Gastroesophageal sphincter (tissue), 4 donors: ENCODE measurements around the gene CCR4. TPM values are rescaled to one million over a fixed set of nuclear protein-coding genes. Genes with fewer than 3 reads are reported as not detected.
A peak's percentile ranks its signal among the peaks of the same experiment; 100 is the strongest.
"Not testable (repeated sequence)": the region's sequence is repeated elsewhere in the genome, so short reads cannot be mapped to it uniquely, and the experiment has no call there.

ENCODE experiments used
- ATAC-seq: fragments of 150-250 bp; one replicate; pipeline ENCODE4 v1.9.1; 2016; ENCODE audit warnings: mild to moderate bottlenecking, moderate library complexity
- H3K27ac ChIP-seq, 4 donors: fragments of 200-600 bp; sonication (generic) in 3 of 4; 1 replicate in 3 of 4; 2 replicates in 1 of 4; pipeline ENCODE4 v1.5.1; 2016 to 2019
- H3K27me3 ChIP-seq: fragments of 200-600 bp; sonication (generic); one replicate; pipeline ENCODE4 v1.5.1; 2019
- H3K36me3 ChIP-seq, 2 donors: fragments of 200-600 bp; sonication (generic); one replicate each; pipeline ENCODE4 v1.5.1; 2019; ENCODE audit warnings: control low read depth in 1 of 2
- H3K4me1 ChIP-seq, 3 donors: fragments of 200-600 bp; sonication (generic); 1 replicate in 2 of 3; 2 replicates in 1 of 3; pipeline ENCODE4 v1.5.1; 2016 to 2019; ENCODE audit warnings: control low read depth in 2 of 3
- H3K4me3 ChIP-seq, 2 donors: fragments of 200-600 bp; sonication (generic); one replicate each; pipeline ENCODE4 v1.5.1; 2019; ENCODE audit warnings: mild to moderate bottlenecking in 1 of 2, moderate library complexity in 1 of 2
- H3K9me3 ChIP-seq, 3 donors: fragments of 200-600 bp; sonication (generic); one replicate each; pipeline ENCODE4 v1.5.1; 2017 to 2019; ENCODE audit warnings: control low read depth in 2 of 3
- CTCF ChIP-seq, 4 experiments: fragments of 200-600 bp in 2 of 4; fragments of 450-650 bp in 2 of 4; sonication (generic) in 1 of 4; IDR thresholded peaks; one replicate each; pipeline ENCODE4 v1.5.1; 2017 to 2019; ENCODE audit warnings: antibody characterized with exemption in 4 of 4, mild to moderate bottlenecking in 2 of 4, moderate library complexity in 2 of 4
- EP300 ChIP-seq: sonication (generic); formaldehyde crosslinking; IDR thresholded peaks from one replicate; pipeline ENCODE4 v1.6.1; 2017; ENCODE audit warnings: antibody characterized with exemption, mild to moderate bottlenecking
- POLR2A ChIP-seq, 2 donors: fragments of 450-650 bp; IDR thresholded peaks; one replicate each; pipeline ENCODE4 v1.6.1; 2017; ENCODE audit warnings: antibody characterized with exemption in 2 of 2, mild to moderate bottlenecking in 2 of 2, moderate library complexity in 1 of 2
- POLR2AphosphoS5 ChIP-seq: sonication (generic); formaldehyde crosslinking; IDR thresholded peaks from one replicate; pipeline ENCODE4 v1.6.1; 2017; ENCODE audit warnings: antibody characterized with exemption
- WGBS, 2 donors: methylation state at CpG; one replicate each; pipeline ENCODE4 v1.1.5; 2018; ENCODE audit warnings: low coverage in 1 of 2; 5-methylcytosine and 5-hydroxymethylcytosine counted together
- total RNA-seq, 4 donors: library from RNA; depleted of rRNA; stranded (reverse); fragments of >200 nt; gene quantifications; one replicate each; pipeline ENCODE4 v1.1.0, GENCODE V29; 2016

CCR4 gene
- not detected for total RNA-seq

GRCh38 chr3:32951410-32951811 lies at the start of gene CCR4:
Gene CCR4 (plus strand): TSS chr3:32951644. CDS start chr3:32953423, 1,779 bp downstream.
- 45 to 67% methylated on average over 1 to 8 of the region's 9 CpGs for WGBS, 2 donors
- Histone ChIP-seq H3K9me3 (no peaks in the 10 kb centered on the region), H3K27ac (no peak within 1 kb of the TSS), H3K4me3 (no peak within 1 kb of the TSS), H3K36me3 (no peaks in the 10 kb centered on the region), H3K27me3 (no peaks in the 10 kb centered on the region), H3K4me1 (peaks cover 0 to 1% (median 0%) of the 10 kb centered on the region in 3 donors)
- TF ChIP-seq POLR2A (IDR thresholded peaks at IDR 0.05) (no peak), POLR2AphosphoS5 (no peak), EP300 (no peak), CTCF (IDR thresholded peaks at IDR 0.05) (no peak)
- no peak for ATAC-seq

GRCh38 chr3:32902887-32903371 lies 48.5 kb upstream of the CCR4 start:
- 40 to 76% methylated on average over 1 to 5 of the region's 31 CpGs for WGBS, 2 donors
- not testable (repeated sequence) for ATAC-seq, H3K36me3 ChIP-seq, H3K27ac ChIP-seq, H3K4me1 ChIP-seq, H3K9me3 ChIP-seq
- peak overlapping the region in 1 of 2 donors; percentile 43 for H3K4me3 ChIP-seq
- H3K27me3 ChIP-seq, result peaks cover 25% of the 10 kb centered on the region
- peak in 2 of 4 experiments; percentile 35 to 54 for TF ChIP-seq CTCF (IDR thresholded peaks at IDR 0.05)

GRCh38 chr3:32903953-32904352 lies 47.5 kb upstream of the CCR4 start:
- H3K36me3 ChIP-seq, result no peaks in the 10 kb centered on the region
- H3K9me3 ChIP-seq, result no peaks in the 10 kb centered on the region
- no peak overlapping the region for H3K4me3 ChIP-seq
- TF ChIP-seq POLR2A (IDR thresholded peaks at IDR 0.05) (no peak), CTCF (IDR thresholded peaks at IDR 0.05) (no peak), POLR2AphosphoS5 (no peak), EP300 (no peak)
- H3K27me3 ChIP-seq, result peaks cover 20% of the 10 kb centered on the region
- no peak overlapping the region for H3K27ac ChIP-seq
- H3K4me1 ChIP-seq, result peaks cover 0 to 8% (median 0%) of the 10 kb centered on the region in 3 donors
- ATAC-seq, result no peak
- 97 to 100% methylated on average over 3 to 4 of the region's 10 CpGs for WGBS, 2 donors

- 80 to 84% methylated on average over 2 of the region's 3 CpGs for WGBS, 2 donors
Observed at GRCh38 chr3:32909999-32910398, 41.4 kb upstream of the CCR4 start.

More at GRCh38 chr3:32909999-32910398, 41.4 kb upstream of the CCR4 start:
- TF ChIP-seq POLR2AphosphoS5 (no peak), CTCF (IDR thresholded peaks at IDR 0.05) (no peak), EP300 (no peak), POLR2A (IDR thresholded peaks at IDR 0.05) (no peak)
- Histone ChIP-seq H3K36me3 (no peaks in the 10 kb centered on the region), H3K27me3 (peaks cover 5% of the 10 kb centered on the region), H3K27ac (no peak overlapping the region), H3K9me3 (no peaks in the 10 kb centered on the region), H3K4me3 (no peak overlapping the region), H3K4me1 (peaks cover 0 to 19% (median 0%) of the 10 kb centered on the region in 3 donors)
- no peak for ATAC-seq
